ENCODE results near the gene HIVEP3.

GRCh38 chr1:41941381-41941780 lies 22.7 kb upstream of the HIVEP3 start:
- TF ChIP-seq, protein P1, sequence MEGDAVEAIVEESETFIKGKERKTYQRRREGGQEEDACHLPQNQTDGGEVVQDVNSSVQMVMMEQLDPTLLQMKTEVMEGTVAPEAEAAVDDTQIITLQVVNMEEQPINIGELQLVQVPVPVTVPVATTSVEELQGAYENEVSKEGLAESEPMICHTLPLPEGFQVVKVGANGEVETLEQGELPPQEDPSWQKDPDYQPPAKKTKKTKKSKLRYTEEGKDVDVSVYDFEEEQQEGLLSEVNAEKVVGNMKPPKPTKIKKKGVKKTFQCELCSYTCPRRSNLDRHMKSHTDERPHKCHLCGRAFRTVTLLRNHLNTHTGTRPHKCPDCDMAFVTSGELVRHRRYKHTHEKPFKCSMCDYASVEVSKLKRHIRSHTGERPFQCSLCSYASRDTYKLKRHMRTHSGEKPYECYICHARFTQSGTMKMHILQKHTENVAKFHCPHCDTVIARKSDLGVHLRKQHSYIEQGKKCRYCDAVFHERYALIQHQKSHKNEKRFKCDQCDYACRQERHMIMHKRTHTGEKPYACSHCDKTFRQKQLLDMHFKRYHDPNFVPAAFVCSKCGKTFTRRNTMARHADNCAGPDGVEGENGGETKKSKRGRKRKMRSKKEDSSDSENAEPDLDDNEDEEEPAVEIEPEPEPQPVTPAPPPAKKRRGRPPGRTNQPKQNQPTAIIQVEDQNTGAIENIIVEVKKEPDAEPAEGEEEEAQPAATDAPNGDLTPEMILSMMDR (IDR thresholded peaks at IDR 0.05; ENCODE audit: low read length): no peak
- no peak for TF ChIP-seq EZH2 (IDR thresholded peaks at IDR 0.05; ENCODE audit: borderline replicate concordance, low read length)

All from OCI-LY1 (cell line).